Lower leg skin (tissue), 3 donors: ENCODE results near the gene GLRX5.

ENCODE experiments used
- POLR2A ChIP-seq, 2 donors: fragments of 450-650 bp; IDR thresholded peaks; one replicate each; pipeline ENCODE4 v1.6.1; 2016 to 2017; ENCODE audit warnings: antibody characterized with exemption in 2 of 2, mild to moderate bottlenecking in 1 of 2, moderate library complexity in 1 of 2
- TF ChIP-seq, protein P1 (sequence below), 3 donors: fragments of 450-650 bp; IDR thresholded peaks; one replicate each; pipeline ENCODE4 v1.5.1; 2016; ENCODE audit warnings: antibody characterized with exemption in 3 of 3, mild to moderate bottlenecking in 3 of 3, moderate library complexity in 2 of 3

DNA sequence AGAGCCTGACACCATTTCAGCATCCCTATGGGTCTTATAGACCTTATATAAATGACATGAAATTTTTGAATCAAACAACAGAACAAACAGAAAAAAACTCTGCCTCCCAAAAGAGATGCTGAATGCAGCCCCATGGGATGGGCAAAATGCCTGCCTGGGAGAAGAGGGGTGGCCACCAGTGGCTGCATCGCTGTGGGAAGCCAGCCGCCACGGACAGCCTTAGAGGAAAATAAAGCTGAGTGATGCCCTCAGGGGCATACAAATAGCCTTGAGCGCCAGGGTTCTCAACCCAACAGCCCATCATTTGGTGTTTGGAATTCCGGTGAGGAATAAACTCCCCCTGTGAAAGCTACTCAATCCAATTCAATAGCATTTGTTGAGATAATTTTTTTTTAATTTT, 41.3 kb upstream of the GLRX5 start:
- TF ChIP-seq, protein P1, sequence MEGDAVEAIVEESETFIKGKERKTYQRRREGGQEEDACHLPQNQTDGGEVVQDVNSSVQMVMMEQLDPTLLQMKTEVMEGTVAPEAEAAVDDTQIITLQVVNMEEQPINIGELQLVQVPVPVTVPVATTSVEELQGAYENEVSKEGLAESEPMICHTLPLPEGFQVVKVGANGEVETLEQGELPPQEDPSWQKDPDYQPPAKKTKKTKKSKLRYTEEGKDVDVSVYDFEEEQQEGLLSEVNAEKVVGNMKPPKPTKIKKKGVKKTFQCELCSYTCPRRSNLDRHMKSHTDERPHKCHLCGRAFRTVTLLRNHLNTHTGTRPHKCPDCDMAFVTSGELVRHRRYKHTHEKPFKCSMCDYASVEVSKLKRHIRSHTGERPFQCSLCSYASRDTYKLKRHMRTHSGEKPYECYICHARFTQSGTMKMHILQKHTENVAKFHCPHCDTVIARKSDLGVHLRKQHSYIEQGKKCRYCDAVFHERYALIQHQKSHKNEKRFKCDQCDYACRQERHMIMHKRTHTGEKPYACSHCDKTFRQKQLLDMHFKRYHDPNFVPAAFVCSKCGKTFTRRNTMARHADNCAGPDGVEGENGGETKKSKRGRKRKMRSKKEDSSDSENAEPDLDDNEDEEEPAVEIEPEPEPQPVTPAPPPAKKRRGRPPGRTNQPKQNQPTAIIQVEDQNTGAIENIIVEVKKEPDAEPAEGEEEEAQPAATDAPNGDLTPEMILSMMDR (IDR thresholded peaks at IDR 0.05) = no peak
- no peak for TF ChIP-seq POLR2A (IDR thresholded peaks at IDR 0.05)
